Measurements from ENCODE around the gene SNX25. TPM values are rescaled to one million over a fixed set of nuclear protein-coding genes. Genes with fewer than 3 reads are reported as not detected.

Gene SNX25
- total and polyA plus RNA-seq, 2 of the 13 experiments (the other 11 are each of a cell fraction or from before 2014, with no cell fraction given) = 23.4 to 23.5 TPM

GRCh38 chr4:185384061-185384460 is 174.7 kb downstream of the SNX25 start:
- no peak for ATAC-seq
- no TSS peak for BruUV-seq (replicated peaks)
- Histone ChIP-seq H3K4me3 (replicated peaks in 1 of 3; ENCODE audit: insufficient read depth in 1 of 3, low read depth in 2 of 3, low read length in 3 of 3) (no peak overlapping the region), H3K9ac (ENCODE audit: insufficient read depth, low read depth, low read length) (no peak overlapping the region), H3K4me1 (ENCODE audit: insufficient read depth, low read length) (peaks cover 51% of the 10 kb centered on the region), H3K79me2 (ENCODE audit: insufficient read depth, low read length) (no peaks in the 10 kb centered on the region), H2AFZ (ENCODE audit: low read length) (no peak overlapping the region), H3K27me3 (ENCODE audit: control insufficient read depth in 1 of 2, insufficient read depth in 2 of 2, low read length in 2 of 2) (no peaks in the 10 kb centered on the region), H4K20me1 (ENCODE audit: insufficient read depth, low read length) (no peaks in the 10 kb centered on the region), H3K36me3 (replicated peaks in 1 of 2; ENCODE audit: control insufficient read depth in 1 of 2, insufficient read depth in 2 of 2, low read length in 2 of 2) (no peaks in the 10 kb centered on the region), H3K27ac (ENCODE audit: extremely low read length, insufficient read depth, low read length) (no peak overlapping the region), H3K4me2 (ENCODE audit: low read depth, low read length) (no peak overlapping the region), H3K9me3 (ENCODE audit: low read length) (no peaks in the 10 kb centered on the region)
- POLR2A ChIA-PET = interaction anchor here (2.9 kb wide), 1 partner anchor 13 kb away, joined by 7 read pairs; the partner anchor contains the start of gene ANKRD37
- CTCF ChIA-PET (ENCODE audit: low intra/inter-chr PET ratio, low total read pairs) = no interaction called here
- intact Hi-C loops (cut with micrococcal nuclease; ENCODE audit: unreplicated experiment) (no loop called here), in situ Hi-C loops (cut with HindIII; ENCODE audit: extremely low pct_ligation_motif_present, low pct_unique_long_range_greater_than_20kb) (no loop called here)
- no peak for TF ChIP-seq MTA1 (CRISPR knock-in tag; IDR thresholded peaks at IDR 0.05; ENCODE audit: borderline replicate concordance)
- no peak for TF ChIP-seq MAFF (IDR thresholded peaks at IDR 0.05; ENCODE audit: low read depth, low read length)
- TF ChIP-seq ZBTB38 (CRISPR knock-in tag; IDR thresholded peaks at IDR 0.05) = no peak
- no peak for TF ChIP-seq MNT (IDR thresholded peaks at IDR 0.05)
- peak; percentile 95 for TF ChIP-seq ZNF564 (CRISPR knock-in tag; IDR thresholded peaks at IDR 0.05)
- TF ChIP-seq HOXA5 (CRISPR knock-in tag; IDR thresholded peaks at IDR 0.05) = no peak
- no peak for TF ChIP-seq ZFP82 (CRISPR knock-in tag; IDR thresholded peaks at IDR 0.05; ENCODE audit: borderline replicate concordance)
- no peak for TF ChIP-seq SP5 (CRISPR knock-in tag; IDR thresholded peaks at IDR 0.05; ENCODE audit: borderline replicate concordance, low read depth)
- no peak for FAIRE-seq
- 97% methylated on average over 2 of the region's 2 CpGs for WGBS (ENCODE audit: low lambda C conversion rate)
- DNase-seq (ENCODE audit: low spot score) = no peak

DNA sequence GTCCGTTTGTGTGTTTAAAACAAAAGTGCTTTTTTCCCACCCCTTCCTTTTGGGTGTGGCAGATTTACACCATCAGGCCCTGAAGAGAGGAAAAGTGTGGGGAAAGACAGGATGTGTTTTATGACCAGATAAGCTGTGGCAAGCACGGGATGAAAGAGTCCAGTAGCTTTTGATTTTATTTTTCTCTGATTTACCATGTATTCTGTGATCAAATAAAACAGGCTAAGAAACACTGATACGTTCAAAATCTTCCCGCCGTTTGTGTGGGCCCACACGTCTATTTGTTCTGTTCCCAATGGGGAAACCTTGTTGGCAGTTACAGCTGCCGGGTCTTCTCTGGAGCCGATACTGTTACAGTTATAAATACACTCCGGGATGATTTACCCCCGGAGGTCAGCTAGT is 175.5 kb downstream of the SNX25 start:
- ATAC-seq (no peak), DNase-seq (ENCODE audit: low spot score) (no peak), FAIRE-seq (no peak)
- Histone ChIP-seq H3K36me3 (replicated peaks in 1 of 2; ENCODE audit: control insufficient read depth in 1 of 2, insufficient read depth in 2 of 2, low read length in 2 of 2) (no peaks in the 10 kb centered on the region), H3K79me2 (ENCODE audit: insufficient read depth, low read length) (no peaks in the 10 kb centered on the region), H3K9ac (ENCODE audit: insufficient read depth, low read depth, low read length) (no peak overlapping the region), H3K27me3 (ENCODE audit: control insufficient read depth in 1 of 2, insufficient read depth in 2 of 2, low read length in 2 of 2) (no peaks in the 10 kb centered on the region), H3K4me1 (ENCODE audit: insufficient read depth, low read length) (peaks cover 44% of the 10 kb centered on the region), H3K9me3 (ENCODE audit: low read length) (no peaks in the 10 kb centered on the region), H4K20me1 (ENCODE audit: insufficient read depth, low read length) (no peaks in the 10 kb centered on the region), H3K4me3 (replicated peaks in 1 of 3; ENCODE audit: insufficient read depth in 1 of 3, low read depth in 2 of 3, low read length in 3 of 3) (no peak overlapping the region), H2AFZ (ENCODE audit: low read length) (no peak overlapping the region), H3K27ac (ENCODE audit: extremely low read length, insufficient read depth, low read length) (no peak overlapping the region), H3K4me2 (ENCODE audit: low read depth, low read length) (no peak overlapping the region)
- ChIA-PET CTCF (ENCODE audit: low intra/inter-chr PET ratio, low total read pairs) (no interaction called here), POLR2A (interaction anchor here (2.9 kb wide), 1 partner anchor 12 kb away, joined by 7 read pairs; the partner anchor contains the start of gene ANKRD37)
- BruUV-seq (replicated peaks) = no TSS peak
- in situ Hi-C loops (cut with HindIII; ENCODE audit: extremely low pct_ligation_motif_present, low pct_unique_long_range_greater_than_20kb) (no loop called here), intact Hi-C loops (cut with micrococcal nuclease; ENCODE audit: unreplicated experiment) (no loop called here)
- WGBS (ENCODE audit: low lambda C conversion rate) = 90% methylated on average over 10 of the region's 10 CpGs
- TF ChIP-seq, protein P1, sequence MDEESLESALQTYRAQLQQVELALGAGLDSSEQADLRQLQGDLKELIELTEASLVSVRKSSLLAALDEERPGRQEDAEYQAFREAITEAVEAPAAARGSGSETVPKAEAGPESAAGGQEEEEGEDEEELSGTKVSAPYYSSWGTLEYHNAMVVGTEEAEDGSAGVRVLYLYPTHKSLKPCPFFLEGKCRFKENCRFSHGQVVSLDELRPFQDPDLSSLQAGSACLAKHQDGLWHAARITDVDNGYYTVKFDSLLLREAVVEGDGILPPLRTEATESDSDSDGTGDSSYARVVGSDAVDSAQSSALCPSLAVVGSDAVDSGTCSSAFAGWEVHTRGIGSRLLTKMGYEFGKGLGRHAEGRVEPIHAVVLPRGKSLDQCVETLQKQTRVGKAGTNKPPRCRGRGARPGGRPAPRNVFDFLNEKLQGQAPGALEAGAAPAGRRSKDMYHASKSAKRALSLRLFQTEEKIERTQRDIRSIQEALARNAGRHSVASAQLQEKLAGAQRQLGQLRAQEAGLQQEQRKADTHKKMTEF (CRISPR knock-in tag; IDR thresholded peaks at IDR 0.05) = no peak
- TF ChIP-seq BRCA1 (CRISPR knock-in tag; IDR thresholded peaks at IDR 0.05) (no peak), ZNF468 (CRISPR knock-in tag; IDR thresholded peaks at IDR 0.05) (no peak), LCORL (IDR thresholded peaks at IDR 0.05) (no peak), LCORL (CRISPR knock-in tag; IDR thresholded peaks at IDR 0.05) (no peak), NBN (conservative IDR thresholded peaks at IDR 0.05) (no peak), ZNF747 (CRISPR knock-in tag; IDR thresholded peaks at IDR 0.05; ENCODE audit: borderline replicate concordance) (no peak), ZNF691 (CRISPR knock-in tag; IDR thresholded peaks at IDR 0.05; ENCODE audit: borderline replicate concordance, low read depth) (no peak), EHMT2 (IDR thresholded peaks at IDR 0.05; ENCODE audit: borderline replicate concordance, low read depth, low read length) (no peak), ZFP41 (CRISPR knock-in tag; IDR thresholded peaks at IDR 0.05; ENCODE audit: borderline replicate concordance) (no peak)
